HEK293 (cell line): Measurements from ENCODE around the gene SF3A1.
A peak's percentile ranks its signal among the peaks of the same experiment; 100 is the strongest.

Experiments used
- KLF8 ChIP-seq: fragments of 450-650 bp; formaldehyde crosslinking; IDR thresholded peaks from 2 replicates; pipeline ENCODE4 v1.5.1; 2016; ENCODE audit warnings: missing biosample characterization, missing genetic modification characterization
- PRDM1 ChIP-seq: fragments of 450-650 bp; formaldehyde crosslinking; IDR thresholded peaks from 2 replicates; pipeline ENCODE4; 2016; ENCODE audit warnings: missing biosample characterization, missing genetic modification characterization
- RBAK ChIP-seq: fragments of 450-650 bp; formaldehyde crosslinking; IDR thresholded peaks from 2 replicates; pipeline ENCODE4 v1.5.1; 2016; ENCODE audit warnings: missing biosample characterization, missing genetic modification characterization
- SCRT1 ChIP-seq: fragments of 450-650 bp; formaldehyde crosslinking; IDR thresholded peaks from 2 replicates; pipeline ENCODE4 v1.5.1; 2016; ENCODE audit warnings: missing biosample characterization, missing genetic modification characterization, borderline replicate concordance
- ZFHX2 ChIP-seq: fragments of 450-650 bp; formaldehyde crosslinking; conservative IDR thresholded peaks from 2 replicates; pipeline ENCODE4 v1.5.1; 2016; ENCODE audit warnings: missing biosample characterization, missing genetic modification characterization
- ZNF157 ChIP-seq: fragments of 450-650 bp; formaldehyde crosslinking; IDR thresholded peaks from 2 replicates; pipeline ENCODE4 v1.5.1; 2016; ENCODE audit warnings: missing biosample characterization, missing genetic modification characterization
- ZNF16 ChIP-seq: fragments of 450-650 bp; formaldehyde crosslinking; IDR thresholded peaks from 2 replicates; pipeline ENCODE4 v1.5.1; 2016; ENCODE audit warnings: low read depth, missing biosample characterization, missing genetic modification characterization
- ZNF214 ChIP-seq: fragments of 450-650 bp; formaldehyde crosslinking; IDR thresholded peaks from 2 replicates; pipeline ENCODE4 v1.5.1; 2017; ENCODE audit warnings: missing biosample characterization, mild to moderate bottlenecking, missing genetic modification characterization, borderline replicate concordance
- ZNF311 ChIP-seq: fragments of 450-650 bp; formaldehyde crosslinking; IDR thresholded peaks from 2 replicates; pipeline ENCODE4 v1.5.1; 2017; ENCODE audit warnings: missing biosample characterization, missing genetic modification characterization, borderline replicate concordance
- ZNF335 ChIP-seq: fragments of 450-650 bp; formaldehyde crosslinking; conservative IDR thresholded peaks from 2 replicates; pipeline ENCODE4 v1.5.1; 2016; ENCODE audit warnings: missing biosample characterization, missing genetic modification characterization
- ZNF350 ChIP-seq: fragments of 450-650 bp; formaldehyde crosslinking; IDR thresholded peaks from 2 replicates; pipeline ENCODE4 v1.5.0; 2017; ENCODE audit warnings: missing biosample characterization, mild to moderate bottlenecking, missing genetic modification characterization
- ZNF404 ChIP-seq: fragments of 450-650 bp; formaldehyde crosslinking; IDR thresholded peaks from 2 replicates; pipeline ENCODE4 v1.5.1; 2017; ENCODE audit warnings: missing biosample characterization, missing genetic modification characterization
- ZNF416 ChIP-seq: fragments of 450-650 bp; formaldehyde crosslinking; IDR thresholded peaks from 2 replicates; pipeline ENCODE4 v1.5.1; 2016; ENCODE audit warnings: missing biosample characterization, missing genetic modification characterization
- ZNF433 ChIP-seq: fragments of 450-650 bp; formaldehyde crosslinking; IDR thresholded peaks from 2 replicates; pipeline ENCODE4 v1.5.1; 2016; ENCODE audit warnings: missing biosample characterization, missing genetic modification characterization, low read depth
- ZNF473 ChIP-seq: fragments of 450-650 bp; formaldehyde crosslinking; IDR thresholded peaks from 2 replicates; pipeline ENCODE4 v1.5.1; 2017; ENCODE audit warnings: missing biosample characterization, missing genetic modification characterization
- ZNF521 ChIP-seq: fragments of 450-650 bp; formaldehyde crosslinking; IDR thresholded peaks from 2 replicates; pipeline ENCODE4 v1.5.1; 2017; ENCODE audit warnings: missing biosample characterization, mild to moderate bottlenecking, missing genetic modification characterization
- ZNF530 ChIP-seq: fragments of 450-650 bp; formaldehyde crosslinking; IDR thresholded peaks from 2 replicates; pipeline ENCODE4 v1.5.1; 2016; ENCODE audit warnings: low read depth, missing biosample characterization, missing genetic modification characterization
- ZNF621 ChIP-seq: fragments of 450-650 bp; formaldehyde crosslinking; IDR thresholded peaks from 2 replicates; pipeline ENCODE4 v1.5.1; 2017; ENCODE audit warnings: missing biosample characterization, missing genetic modification characterization
- ZNF626 ChIP-seq: fragments of 450-650 bp; sonication (Bioruptor Pico); formaldehyde crosslinking; IDR thresholded peaks from 2 replicates; pipeline ENCODE4 v1.5.1; 2018; ENCODE audit warnings: missing biosample characterization, missing genetic modification characterization, inconsistent platforms
- ZNF629 ChIP-seq: fragments of 450-650 bp; formaldehyde crosslinking; IDR thresholded peaks from 2 replicates; pipeline ENCODE4 v1.5.1; 2017; ENCODE audit warnings: missing biosample characterization, missing genetic modification characterization
- ZNF792 ChIP-seq: fragments of 450-650 bp; formaldehyde crosslinking; IDR thresholded peaks from 2 replicates; pipeline ENCODE4 v1.5.1; 2016; ENCODE audit warnings: missing biosample characterization, missing genetic modification characterization
- ZNF843 ChIP-seq: fragments of 450-650 bp; formaldehyde crosslinking; IDR thresholded peaks from 2 replicates; pipeline ENCODE4 v1.5.1; 2016; ENCODE audit warnings: missing biosample characterization, missing genetic modification characterization
- ZSCAN30 ChIP-seq: fragments of 450-650 bp; IDR thresholded peaks from 2 replicates; pipeline ENCODE4 v1.5.1; 2018; ENCODE audit warnings: missing biosample characterization, mild to moderate bottlenecking, missing genetic modification characterization, moderate library complexity
- TF ChIP-seq, protein P1 (sequence below): fragments of 450-650 bp; formaldehyde crosslinking; IDR thresholded peaks from 2 replicates; pipeline ENCODE4 v1.5.1; 2016; ENCODE audit warnings: missing biosample characterization, missing genetic modification characterization
- TF ChIP-seq, protein P2 (sequence below): fragments of 450-650 bp; formaldehyde crosslinking; IDR thresholded peaks from 2 replicates; pipeline ENCODE4 v1.5.1; 2016; ENCODE audit warnings: missing biosample characterization, missing genetic modification characterization
- TF ChIP-seq, protein P3 (sequence below): fragments of 450-650 bp; formaldehyde crosslinking; IDR thresholded peaks from 2 replicates; pipeline ENCODE4 v1.5.1; 2016; ENCODE audit warnings: missing biosample characterization, missing genetic modification characterization
- TF ChIP-seq, protein P4 (sequence below): fragments of 450-650 bp; formaldehyde crosslinking; IDR thresholded peaks from 2 replicates; pipeline ENCODE4 v1.5.1; 2017; ENCODE audit warnings: missing biosample characterization, missing genetic modification characterization
- TF ChIP-seq, protein P5 (sequence below): fragments of 450-650 bp; formaldehyde crosslinking; IDR thresholded peaks from 2 replicates; pipeline ENCODE4 v1.5.1; 2016; ENCODE audit warnings: missing biosample characterization, missing genetic modification characterization, low read depth
- TF ChIP-seq, protein P6 (sequence below): fragments of 450-650 bp; formaldehyde crosslinking; conservative IDR thresholded peaks from 2 replicates; pipeline ENCODE4 v1.5.1; 2016; ENCODE audit warnings: low read depth, missing biosample characterization, missing genetic modification characterization
- TF ChIP-seq, protein P7 (sequence below): fragments of 450-650 bp; formaldehyde crosslinking; IDR thresholded peaks from 2 replicates; pipeline ENCODE4 v1.5.1; 2016; ENCODE audit warnings: missing biosample characterization, missing genetic modification characterization, borderline replicate concordance

Gene SF3A1

DNA sequence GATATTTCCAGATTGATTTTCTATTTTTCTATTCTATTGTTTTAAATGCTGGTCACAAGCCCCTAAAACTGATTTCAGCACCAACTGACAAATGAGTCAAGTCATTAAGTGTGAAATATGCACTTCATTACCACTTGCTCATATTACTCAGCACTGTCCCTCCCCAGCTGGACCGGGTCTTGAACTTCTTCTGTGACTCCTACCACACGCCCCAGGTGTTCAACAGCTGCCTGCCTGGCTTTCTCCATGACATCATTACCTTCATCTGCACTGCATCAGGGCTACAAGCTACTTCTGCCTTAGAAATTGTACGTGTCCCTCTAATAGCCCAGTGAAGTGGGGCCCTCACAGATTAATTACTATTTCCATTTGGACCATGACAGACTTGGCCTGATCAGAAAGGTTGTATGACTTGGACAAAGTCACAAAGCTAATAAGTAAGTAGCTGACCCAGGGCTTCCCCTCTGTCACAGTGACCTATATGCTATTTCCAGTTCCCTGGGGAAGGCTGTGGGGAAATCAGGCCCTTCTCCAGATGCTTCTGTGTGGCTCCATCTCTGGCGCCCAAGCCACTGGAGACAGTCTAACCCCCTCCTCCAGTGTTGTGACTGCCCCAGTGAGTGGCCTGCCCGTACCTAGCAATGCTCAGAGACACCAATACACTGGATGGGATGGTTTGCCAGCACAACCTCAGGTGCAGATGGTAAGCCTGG is 48.0 kb downstream of the SF3A1 start (continued):
- TF ChIP-seq ZNF16 (tag by site-specific recombination) = no peak
- TF ChIP-seq ZNF473 = no peak
- TF ChIP-seq ZNF311 = no peak
- TF ChIP-seq, protein P1, sequence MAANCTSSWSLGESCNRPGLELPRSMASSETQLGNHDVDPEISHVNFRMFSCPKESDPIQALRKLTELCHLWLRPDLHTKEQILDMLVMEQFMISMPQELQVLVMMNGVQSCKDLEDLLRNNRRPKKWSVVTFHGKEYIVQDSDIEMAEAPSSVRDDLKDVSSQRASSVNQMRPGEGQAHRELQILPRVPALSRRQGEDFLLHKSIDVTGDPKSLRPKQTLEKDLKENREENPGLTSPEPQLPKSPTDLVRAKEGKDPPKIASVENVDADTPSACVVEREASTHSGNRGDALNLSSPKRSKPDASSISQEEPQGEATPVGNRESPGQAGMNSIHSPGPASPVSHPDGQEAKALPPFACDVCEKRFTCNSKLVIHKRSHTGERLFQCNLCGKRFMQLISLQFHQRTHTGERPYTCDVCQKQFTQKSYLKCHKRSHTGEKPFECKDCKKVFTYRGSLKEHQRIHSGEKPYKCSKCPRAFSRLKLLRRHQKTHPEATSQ (tag by site-specific recombination) = no peak
- no peak for TF ChIP-seq KLF8
- TF ChIP-seq, protein P2, sequence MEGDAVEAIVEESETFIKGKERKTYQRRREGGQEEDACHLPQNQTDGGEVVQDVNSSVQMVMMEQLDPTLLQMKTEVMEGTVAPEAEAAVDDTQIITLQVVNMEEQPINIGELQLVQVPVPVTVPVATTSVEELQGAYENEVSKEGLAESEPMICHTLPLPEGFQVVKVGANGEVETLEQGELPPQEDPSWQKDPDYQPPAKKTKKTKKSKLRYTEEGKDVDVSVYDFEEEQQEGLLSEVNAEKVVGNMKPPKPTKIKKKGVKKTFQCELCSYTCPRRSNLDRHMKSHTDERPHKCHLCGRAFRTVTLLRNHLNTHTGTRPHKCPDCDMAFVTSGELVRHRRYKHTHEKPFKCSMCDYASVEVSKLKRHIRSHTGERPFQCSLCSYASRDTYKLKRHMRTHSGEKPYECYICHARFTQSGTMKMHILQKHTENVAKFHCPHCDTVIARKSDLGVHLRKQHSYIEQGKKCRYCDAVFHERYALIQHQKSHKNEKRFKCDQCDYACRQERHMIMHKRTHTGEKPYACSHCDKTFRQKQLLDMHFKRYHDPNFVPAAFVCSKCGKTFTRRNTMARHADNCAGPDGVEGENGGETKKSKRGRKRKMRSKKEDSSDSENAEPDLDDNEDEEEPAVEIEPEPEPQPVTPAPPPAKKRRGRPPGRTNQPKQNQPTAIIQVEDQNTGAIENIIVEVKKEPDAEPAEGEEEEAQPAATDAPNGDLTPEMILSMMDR (tag by site-specific recombination) = no peak
- TF ChIP-seq ZNF792 (tag by site-specific recombination) = no peak
- TF ChIP-seq, protein P3, sequence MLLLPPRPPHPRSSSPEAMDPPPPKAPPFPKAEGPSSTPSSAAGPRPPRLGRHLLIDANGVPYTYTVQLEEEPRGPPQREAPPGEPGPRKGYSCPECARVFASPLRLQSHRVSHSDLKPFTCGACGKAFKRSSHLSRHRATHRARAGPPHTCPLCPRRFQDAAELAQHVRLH = no peak
- peak; percentile 75 for TF ChIP-seq ZNF629 (tag by site-specific recombination)
- TF ChIP-seq ZNF350 (tag by site-specific recombination) = no peak
- TF ChIP-seq, protein P4, sequence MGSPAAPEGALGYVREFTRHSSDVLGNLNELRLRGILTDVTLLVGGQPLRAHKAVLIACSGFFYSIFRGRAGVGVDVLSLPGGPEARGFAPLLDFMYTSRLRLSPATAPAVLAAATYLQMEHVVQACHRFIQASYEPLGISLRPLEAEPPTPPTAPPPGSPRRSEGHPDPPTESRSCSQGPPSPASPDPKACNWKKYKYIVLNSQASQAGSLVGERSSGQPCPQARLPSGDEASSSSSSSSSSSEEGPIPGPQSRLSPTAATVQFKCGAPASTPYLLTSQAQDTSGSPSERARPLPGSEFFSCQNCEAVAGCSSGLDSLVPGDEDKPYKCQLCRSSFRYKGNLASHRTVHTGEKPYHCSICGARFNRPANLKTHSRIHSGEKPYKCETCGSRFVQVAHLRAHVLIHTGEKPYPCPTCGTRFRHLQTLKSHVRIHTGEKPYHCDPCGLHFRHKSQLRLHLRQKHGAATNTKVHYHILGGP (tag by site-specific recombination) = no peak
- no peak for TF ChIP-seq ZNF843
- TF ChIP-seq, protein P5, sequence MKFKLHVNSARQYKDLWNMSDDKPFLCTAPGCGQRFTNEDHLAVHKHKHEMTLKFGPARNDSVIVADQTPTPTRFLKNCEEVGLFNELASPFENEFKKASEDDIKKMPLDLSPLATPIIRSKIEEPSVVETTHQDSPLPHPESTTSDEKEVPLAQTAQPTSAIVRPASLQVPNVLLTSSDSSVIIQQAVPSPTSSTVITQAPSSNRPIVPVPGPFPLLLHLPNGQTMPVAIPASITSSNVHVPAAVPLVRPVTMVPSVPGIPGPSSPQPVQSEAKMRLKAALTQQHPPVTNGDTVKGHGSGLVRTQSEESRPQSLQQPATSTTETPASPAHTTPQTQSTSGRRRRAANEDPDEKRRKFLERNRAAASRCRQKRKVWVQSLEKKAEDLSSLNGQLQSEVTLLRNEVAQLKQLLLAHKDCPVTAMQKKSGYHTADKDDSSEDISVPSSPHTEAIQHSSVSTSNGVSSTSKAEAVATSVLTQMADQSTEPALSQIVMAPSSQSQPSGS (tag by site-specific recombination) = peak; percentile 72
- no peak for TF ChIP-seq ZNF521 (tag by site-specific recombination)
- no peak for TF ChIP-seq ZNF214
- no peak for TF ChIP-seq ZFHX2
- no peak for TF ChIP-seq SCRT1 (tag by site-specific recombination)
- no peak for TF ChIP-seq RBAK (tag by site-specific recombination)
- no peak for TF ChIP-seq ZNF626 (tag by site-specific recombination)
- no peak for TF ChIP-seq ZNF157
- peak; percentile 62; the same call in 1 of the 2 replicates for TF ChIP-seq PRDM1 (tag by site-specific recombination)
- no peak for TF ChIP-seq ZNF404
- TF ChIP-seq, protein P6, sequence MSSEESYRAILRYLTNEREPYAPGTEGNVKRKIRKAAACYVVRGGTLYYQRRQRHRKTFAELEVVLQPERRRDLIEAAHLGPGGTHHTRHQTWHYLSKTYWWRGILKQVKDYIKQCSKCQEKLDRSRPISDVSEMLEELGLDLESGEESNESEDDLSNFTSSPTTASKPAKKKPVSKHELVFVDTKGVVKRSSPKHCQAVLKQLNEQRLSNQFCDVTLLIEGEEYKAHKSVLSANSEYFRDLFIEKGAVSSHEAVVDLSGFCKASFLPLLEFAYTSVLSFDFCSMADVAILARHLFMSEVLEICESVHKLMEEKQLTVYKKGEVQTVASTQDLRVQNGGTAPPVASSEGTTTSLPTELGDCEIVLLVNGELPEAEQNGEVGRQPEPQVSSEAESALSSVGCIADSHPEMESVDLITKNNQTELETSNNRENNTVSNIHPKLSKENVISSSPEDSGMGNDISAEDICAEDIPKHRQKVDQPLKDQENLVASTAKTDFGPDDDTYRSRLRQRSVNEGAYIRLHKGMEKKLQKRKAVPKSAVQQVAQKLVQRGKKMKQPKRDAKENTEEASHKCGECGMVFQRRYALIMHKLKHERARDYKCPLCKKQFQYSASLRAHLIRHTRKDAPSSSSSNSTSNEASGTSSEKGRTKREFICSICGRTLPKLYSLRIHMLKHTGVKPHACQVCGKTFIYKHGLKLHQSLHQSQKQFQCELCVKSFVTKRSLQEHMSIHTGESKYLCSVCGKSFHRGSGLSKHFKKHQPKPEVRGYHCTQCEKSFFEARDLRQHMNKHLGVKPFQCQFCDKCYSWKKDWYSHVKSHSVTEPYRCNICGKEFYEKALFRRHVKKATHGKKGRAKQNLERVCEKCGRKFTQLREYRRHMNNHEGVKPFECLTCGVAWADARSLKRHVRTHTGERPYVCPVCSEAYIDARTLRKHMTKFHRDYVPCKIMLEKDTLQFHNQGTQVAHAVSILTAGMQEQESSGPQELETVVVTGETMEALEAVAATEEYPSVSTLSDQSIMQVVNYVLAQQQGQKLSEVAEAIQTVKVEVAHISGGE (tag by site-specific recombination) = no peak
- no peak for TF ChIP-seq ZNF621
- no peak for TF ChIP-seq ZNF433 (tag by site-specific recombination)
- TF ChIP-seq, protein P7, sequence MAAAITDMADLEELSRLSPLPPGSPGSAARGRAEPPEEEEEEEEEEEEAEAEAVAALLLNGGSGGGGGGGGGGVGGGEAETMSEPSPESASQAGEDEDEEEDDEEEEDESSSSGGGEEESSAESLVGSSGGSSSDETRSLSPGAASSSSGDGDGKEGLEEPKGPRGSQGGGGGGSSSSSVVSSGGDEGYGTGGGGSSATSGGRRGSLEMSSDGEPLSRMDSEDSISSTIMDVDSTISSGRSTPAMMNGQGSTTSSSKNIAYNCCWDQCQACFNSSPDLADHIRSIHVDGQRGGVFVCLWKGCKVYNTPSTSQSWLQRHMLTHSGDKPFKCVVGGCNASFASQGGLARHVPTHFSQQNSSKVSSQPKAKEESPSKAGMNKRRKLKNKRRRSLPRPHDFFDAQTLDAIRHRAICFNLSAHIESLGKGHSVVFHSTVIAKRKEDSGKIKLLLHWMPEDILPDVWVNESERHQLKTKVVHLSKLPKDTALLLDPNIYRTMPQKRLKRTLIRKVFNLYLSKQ (tag by site-specific recombination) = no peak
- TF ChIP-seq ZNF416 (tag by site-specific recombination) = no peak
- peak; percentile 41 for TF ChIP-seq ZNF335 (tag by site-specific recombination)
- TF ChIP-seq ZNF530 = no peak
- no peak for TF ChIP-seq ZSCAN30
